SU-DHL-6 (cell line): ENCODE data around the gene ATF1.

Source experiments
- H2AFZ ChIP-seq: fragments of 200-600 bp; sonication (generic); 2 replicates; pipeline ENCODE4 v1.6.1; 2014; ENCODE audit warnings: low read depth, mild to moderate bottlenecking, moderate library complexity, mixed read lengths, antibody characterized with exemption, low read length; ENCODE audit not compliant: severe bottlenecking
- H3F3A ChIP-seq: fragments of 200-600 bp; shearing (Covaris generic); 2 replicates; pipeline ENCODE4 v1.6.0; 2016; ENCODE audit warnings: antibody characterized with exemption, mild to moderate bottlenecking; ENCODE audit not compliant: insufficient read depth
- H3K27ac ChIP-seq: fragments of 200-600 bp; sonication (generic); 2 replicates; pipeline ENCODE4 v1.5.1; 2016; ENCODE audit warnings: low read depth, mild to moderate bottlenecking, low read length, moderate library complexity, mixed read lengths
- H3K27me3 ChIP-seq: fragments of 200-600 bp; sonication (generic), shearing (Covaris generic); 2 replicates; pipeline ENCODE4 v1.6.0; 2014; ENCODE audit warnings: mild to moderate bottlenecking, low read length
- H3K36me3 ChIP-seq: fragments of 200-600 bp; sonication (generic); 2 replicates; pipeline ENCODE4 v1.6.1; 2014; ENCODE audit warnings: mild to moderate bottlenecking, low read length, mixed read lengths
- H3K4me2 ChIP-seq: fragments of 300-600, 200-600 bp; shearing (Covaris generic), sonication (generic); 2 replicates; pipeline ENCODE4 v1.6.0; 2014; ENCODE audit warnings: low read length, low read depth, mild to moderate bottlenecking; ENCODE audit not compliant: poor library complexity, severe bottlenecking
- H3K4me3 ChIP-seq: fragments of 200-600 bp; sonication (generic); 2 replicates; pipeline ENCODE4 v1.5.1; 2014; ENCODE audit warnings: antibody characterized with exemption, low read length, mild to moderate bottlenecking, mixed read lengths; ENCODE audit not compliant: insufficient read depth, poor library complexity, severe bottlenecking
- H3K79me2 ChIP-seq: fragments of 200-600 bp; sonication (generic); 2 replicates; pipeline ENCODE4 v1.6.1; 2014; ENCODE audit warnings: mild to moderate bottlenecking, low read length, moderate library complexity; ENCODE audit not compliant: insufficient read depth
- H3K9ac ChIP-seq: fragments of 200-600 bp; sonication (generic); 2 replicates; pipeline ENCODE4 v1.7.0; 2014; ENCODE audit warnings: mild to moderate bottlenecking, low read length
- H3K9me2 ChIP-seq: fragments of 200-600 bp; sonication (generic); replicated peaks from 2 replicates; pipeline ENCODE4 v1.6.1; 2014; ENCODE audit warnings: low read length; ENCODE audit not compliant: insufficient read depth
- H3K9me3 ChIP-seq: fragments of 200-600 bp; sonication (generic); 2 replicates; pipeline ENCODE4 v1.6.1; 2014; ENCODE audit warnings: low read length, mixed read lengths; ENCODE audit not compliant: insufficient read depth
- H4K20me1 ChIP-seq: fragments of 200-600 bp; sonication (generic); 2 replicates; pipeline ENCODE4 v1.6.1; 2014; ENCODE audit warnings: low read depth, mild to moderate bottlenecking, antibody characterized with exemption, low read length, moderate library complexity, mixed read lengths
- EZH2phosphoT487 ChIP-seq: fragments of 200-600 bp; sonication (generic), shearing (Covaris generic); conservative IDR thresholded peaks from 2 replicates; pipeline ENCODE4 v1.6.1; 2018; ENCODE audit warnings: mild to moderate bottlenecking, antibody characterized with exemption, low read length, moderate library complexity, mixed read lengths
- TF ChIP-seq, protein P1 (sequence below): fragments of 200-600 bp; sonication (generic); IDR thresholded peaks from one replicate; pipeline ENCODE4 v1.5.1; 2017; ENCODE audit warnings: antibody characterized with exemption, mild to moderate bottlenecking, low read length, moderate library complexity; ENCODE audit not compliant: insufficient read depth, poor library complexity, severe bottlenecking

ATF1 gene

DNA sequence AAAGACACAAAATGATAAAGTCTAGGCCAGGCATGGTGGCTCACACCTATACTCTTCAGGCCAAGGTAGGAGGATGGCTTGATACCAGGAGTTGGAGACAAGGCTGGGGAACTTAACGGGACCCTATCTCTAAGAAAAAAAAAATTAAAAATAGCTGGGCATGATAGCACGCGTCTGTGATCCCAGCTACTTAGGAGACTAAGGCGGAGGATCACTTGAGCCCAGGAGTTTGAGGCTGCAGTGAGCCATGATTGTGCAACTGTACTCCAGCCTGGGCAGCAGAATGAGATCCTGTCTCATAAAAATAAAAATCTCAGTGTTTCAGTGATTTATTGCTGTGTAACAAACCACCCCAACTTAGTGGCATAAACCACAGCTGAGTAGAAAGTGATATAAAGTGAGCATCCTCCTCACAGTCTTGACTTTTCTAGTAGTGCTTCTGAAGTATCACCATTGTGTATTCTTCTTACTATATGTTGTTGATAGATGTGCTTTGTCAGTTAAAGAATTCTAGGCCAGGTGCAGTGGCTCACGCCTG, 10.6 kb upstream of the ATF1 start:
- H3K4me2 ChIP-seq, result no peak overlapping the region
- no peak overlapping the region for H3K4me3 ChIP-seq
- H2AFZ ChIP-seq, result no peak overlapping the region
- no peaks in the 10 kb centered on the region for H3K36me3 ChIP-seq
- no peak overlapping the region for H3K9ac ChIP-seq
- no peaks in the 10 kb centered on the region for H3K9me2 ChIP-seq
- TF ChIP-seq, protein P1, sequence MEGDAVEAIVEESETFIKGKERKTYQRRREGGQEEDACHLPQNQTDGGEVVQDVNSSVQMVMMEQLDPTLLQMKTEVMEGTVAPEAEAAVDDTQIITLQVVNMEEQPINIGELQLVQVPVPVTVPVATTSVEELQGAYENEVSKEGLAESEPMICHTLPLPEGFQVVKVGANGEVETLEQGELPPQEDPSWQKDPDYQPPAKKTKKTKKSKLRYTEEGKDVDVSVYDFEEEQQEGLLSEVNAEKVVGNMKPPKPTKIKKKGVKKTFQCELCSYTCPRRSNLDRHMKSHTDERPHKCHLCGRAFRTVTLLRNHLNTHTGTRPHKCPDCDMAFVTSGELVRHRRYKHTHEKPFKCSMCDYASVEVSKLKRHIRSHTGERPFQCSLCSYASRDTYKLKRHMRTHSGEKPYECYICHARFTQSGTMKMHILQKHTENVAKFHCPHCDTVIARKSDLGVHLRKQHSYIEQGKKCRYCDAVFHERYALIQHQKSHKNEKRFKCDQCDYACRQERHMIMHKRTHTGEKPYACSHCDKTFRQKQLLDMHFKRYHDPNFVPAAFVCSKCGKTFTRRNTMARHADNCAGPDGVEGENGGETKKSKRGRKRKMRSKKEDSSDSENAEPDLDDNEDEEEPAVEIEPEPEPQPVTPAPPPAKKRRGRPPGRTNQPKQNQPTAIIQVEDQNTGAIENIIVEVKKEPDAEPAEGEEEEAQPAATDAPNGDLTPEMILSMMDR, result no peak
- no peak for TF ChIP-seq EZH2phosphoT487
- no peak overlapping the region for H3K27ac ChIP-seq
- H3K9me3 ChIP-seq, result no peaks in the 10 kb centered on the region
- no peaks in the 10 kb centered on the region for H3K27me3 ChIP-seq
- peaks cover 3% of the 10 kb centered on the region; the same call in 1 of the 2 replicates for H3F3A ChIP-seq
- no peaks in the 10 kb centered on the region for H3K79me2 ChIP-seq
- H4K20me1 ChIP-seq, result no peaks in the 10 kb centered on the region

DNA sequence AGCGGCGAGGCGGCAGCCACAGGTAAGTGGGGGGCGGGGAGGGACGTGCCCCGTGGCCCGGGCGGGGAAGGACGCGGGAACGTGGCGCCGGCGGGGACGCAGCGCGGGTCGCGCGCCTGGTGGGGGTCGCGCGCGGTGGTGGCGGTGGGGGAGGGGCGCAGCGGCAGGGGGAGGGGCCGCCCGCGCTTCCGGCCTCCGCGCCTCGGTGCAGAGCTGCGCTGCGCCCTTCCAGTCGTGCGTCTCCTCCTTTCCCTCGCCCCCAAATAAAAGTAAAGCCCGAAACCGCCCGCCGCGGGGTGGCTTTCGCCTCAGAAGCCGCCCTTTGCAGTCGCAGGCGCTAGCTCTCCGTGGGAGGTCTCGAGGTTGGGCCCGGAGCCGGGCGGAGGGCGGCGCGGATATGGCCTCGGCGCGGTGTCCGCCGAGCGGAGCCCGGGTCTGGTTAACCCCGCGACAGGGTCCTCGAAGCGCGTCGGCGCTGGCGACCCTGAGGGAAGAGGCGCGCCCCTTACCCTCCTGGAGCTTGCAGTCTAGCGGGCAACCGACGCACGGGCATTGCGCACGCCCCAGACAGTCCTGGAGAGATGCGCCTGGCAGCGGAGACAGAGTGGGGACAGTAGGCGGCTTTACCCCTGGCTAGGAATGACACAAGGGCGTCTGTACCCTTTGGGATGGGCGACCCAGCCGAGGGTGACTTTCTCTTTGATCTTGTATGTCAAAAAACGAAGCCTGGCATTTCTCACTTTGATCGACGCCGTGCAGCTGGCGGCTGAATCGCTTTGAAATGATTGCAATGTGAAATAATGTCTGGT, 589 bp downstream of the ATF1 start:
- H3K4me2 ChIP-seq, result peak overlapping the region; percentile 75
- H3K9me3 ChIP-seq, result no peaks in the 10 kb centered on the region
- peaks cover 13% of the 10 kb centered on the region for H3F3A ChIP-seq
- H3K36me3 ChIP-seq, result 0 out of 2 replicates have a peak, but pooled peaks cover 4% of the 10 kb centered on the region
- H3K9ac ChIP-seq, result peak overlapping the region; percentile 90
- H3K27me3 ChIP-seq, result no peaks in the 10 kb centered on the region
- H3K9me2 ChIP-seq, result no peaks in the 10 kb centered on the region
- H3K4me3 ChIP-seq, result peak overlapping the region; percentile 99
- no peaks in the 10 kb centered on the region for H4K20me1 ChIP-seq
- H3K79me2 ChIP-seq, result peaks cover 55% of the 10 kb centered on the region
- TF ChIP-seq, protein P1, result no peak
- TF ChIP-seq EZH2phosphoT487, result no peak
- H3K27ac ChIP-seq, result peak overlapping the region; percentile 92
- peak overlapping the region; percentile 81 for H2AFZ ChIP-seq

DNA sequence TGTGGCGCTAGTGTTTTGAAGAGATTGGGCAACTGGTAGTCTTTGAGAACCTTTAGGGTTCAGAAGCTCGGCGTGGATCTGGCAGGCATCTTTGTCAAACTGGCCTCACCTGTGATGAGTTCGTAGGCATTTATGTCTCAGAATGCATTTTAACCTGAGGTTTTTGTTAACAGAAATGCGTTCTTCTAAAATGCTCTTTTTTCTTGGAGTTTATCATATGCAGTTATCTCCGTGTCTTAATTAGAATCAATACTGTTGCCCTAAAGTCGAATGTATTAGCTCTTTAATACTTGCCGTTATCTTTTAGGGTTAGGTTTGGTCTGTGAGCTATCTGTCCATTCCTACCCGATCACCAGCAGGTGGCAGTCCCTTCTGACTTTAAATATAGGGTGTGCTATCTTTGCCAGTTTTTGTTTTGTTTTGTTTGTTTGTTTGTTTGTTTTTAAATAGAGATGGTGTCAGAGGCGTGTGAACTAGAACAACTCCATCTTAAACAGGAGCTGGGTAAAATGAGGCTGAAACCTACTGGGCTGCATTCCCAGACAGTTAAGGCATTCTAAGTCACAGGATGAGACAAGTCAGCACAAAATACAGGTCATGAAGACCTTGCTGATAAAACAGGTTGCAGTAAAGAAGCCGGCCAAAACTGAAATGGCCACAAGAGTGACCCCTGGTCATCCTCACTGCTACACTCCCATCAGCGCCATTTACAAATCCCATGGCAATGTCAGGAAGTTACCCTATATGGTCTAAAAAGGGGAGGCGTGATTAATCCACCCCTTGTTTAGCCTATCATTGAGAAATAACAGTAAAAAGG, 1.4 kb downstream of the ATF1 start:
- Histone ChIP-seq H3K36me3 (peaks cover 12% of the 10 kb centered on the region; the same call in 1 of the 2 replicates), H2AFZ (peak overlapping the region; percentile 81), H3K27ac (peak overlapping the region; percentile 92), H3K27me3 (no peaks in the 10 kb centered on the region), H3K9me3 (no peaks in the 10 kb centered on the region), H3K9me2 (no peaks in the 10 kb centered on the region), H3K4me2 (peak overlapping the region; percentile 75), H3K79me2 (peaks cover 61% of the 10 kb centered on the region), H4K20me1 (no peaks in the 10 kb centered on the region), H3F3A (peaks cover 13% of the 10 kb centered on the region), H3K4me3 (peak overlapping the region; percentile 99), H3K9ac (peak overlapping the region; percentile 90)
- no peak for TF ChIP-seq EZH2phosphoT487
- TF ChIP-seq, protein P1, result peak; percentile 59
